HEK293 (cell line): Measurements from ENCODE around the gene WDR12.

Source experiments
- CTCF ChIP-seq: fragments of 450-650 bp; formaldehyde crosslinking; IDR thresholded peaks from 2 replicates; pipeline ENCODE4 v1.5.1; 2016; ENCODE audit warnings: missing biosample characterization, missing genetic modification characterization
- MZF1 ChIP-seq: fragments of 450-650 bp; formaldehyde crosslinking; IDR thresholded peaks from 2 replicates; pipeline ENCODE4 v1.5.1; 2017; ENCODE audit warnings: missing biosample characterization, missing genetic modification characterization, borderline replicate concordance
- SCRT2 ChIP-seq: fragments of 450-650 bp; formaldehyde crosslinking; IDR thresholded peaks from 2 replicates; pipeline ENCODE4 v1.5.1; 2016; ENCODE audit warnings: missing biosample characterization, missing genetic modification characterization
- ZNF274 ChIP-seq, 2 experiments: fragments of 200-500 bp in 1 of 2; fragments of 450-650 bp in 1 of 2; sonication (Bioruptor generic) in 1 of 2; formaldehyde crosslinking in 1 of 2; IDR thresholded peaks; 2 replicates each; pipeline versions ENCODE4 v1.5.1 to v1.6.1; 2014 to 2016; ENCODE audit warnings: borderline replicate concordance in 1 of 2, inconsistent platforms in 1 of 2, low read length in 1 of 2, missing biosample characterization in 1 of 2, missing genetic modification characterization in 1 of 2
- ZNF670 ChIP-seq: fragments of 450-650 bp; formaldehyde crosslinking; IDR thresholded peaks from 2 replicates; pipeline ENCODE4 v1.5.1; 2016; ENCODE audit warnings: missing biosample characterization, missing genetic modification characterization, low read depth

- TF ChIP-seq CTCF (peak; percentile 16; the same call in 1 of the 2 replicates), ZNF274 (IDR thresholded peaks at IDR 0.05; ENCODE audit: low read length) (no peak), ZNF274 (tag by site-specific recombination; IDR thresholded peaks at IDR 0.05; ENCODE audit: borderline replicate concordance) (no peak), ZNF670 (tag by site-specific recombination) (no peak), SCRT2 (tag by site-specific recombination) (no peak), MZF1 (tag by site-specific recombination) (no peak)
These were observed 40.0 kb downstream of the WDR12 start, which contains the start of gene ICA1L for GRCh38 chr2:202871300-202872141.
